ENCODE results near the gene POLG2. TPM values are rescaled to one million over a fixed set of nuclear protein-coding genes. Genes with fewer than 3 reads are reported as not detected.
A peak's percentile ranks its signal among the peaks of the same experiment; 100 is the strongest.

POLG2 gene
- total RNA-seq, 1 experiment from 2014 or later = 27.5 TPM

DNA sequence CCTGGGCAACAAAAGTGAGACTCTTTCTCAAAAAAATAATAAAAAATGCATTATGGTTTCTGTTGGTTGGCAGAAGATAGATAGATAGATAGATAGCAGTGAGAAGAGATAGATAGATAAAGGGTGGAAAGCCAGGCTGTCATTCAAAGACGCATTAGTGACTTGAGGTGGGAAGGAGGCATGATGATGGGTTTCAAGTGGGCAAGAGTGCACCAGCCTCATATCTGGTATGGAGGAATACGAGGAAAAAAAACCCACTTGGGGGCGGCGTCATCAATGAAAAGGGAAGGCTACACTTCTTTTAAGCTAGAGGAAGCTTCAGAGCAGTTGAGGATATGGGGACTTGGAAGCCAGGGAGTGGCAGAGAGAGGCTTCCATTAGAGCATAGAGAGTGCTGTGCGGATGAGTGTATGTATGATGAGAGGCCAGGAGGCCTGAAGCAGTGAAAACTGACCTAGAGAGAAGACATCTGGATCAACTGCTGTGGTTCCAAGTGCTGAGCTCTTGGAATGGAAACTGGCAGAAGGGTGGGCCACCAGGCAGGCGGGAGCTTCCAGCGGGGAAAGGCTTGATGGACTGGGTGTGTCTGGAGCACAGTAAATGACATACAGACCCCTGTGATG lies 41.8 kb upstream of the POLG2 start:
- no peak for DNase-seq (ENCODE audit: unreplicated experiment)
- ChIA-PET POLR2A (interaction anchor here (0.6 to 1.2 kb wide), 5 partner anchors 12 to 763 kb away, joined by 3 to 4 read pairs (median 3); no protein-coding TSS in a partner anchor), CTCF (interaction anchor here (0.6 kb wide), 1 partner anchor 70 kb away, joined by 3 read pairs; no protein-coding TSS in a partner anchor)
- TF ChIP-seq, protein P1, sequence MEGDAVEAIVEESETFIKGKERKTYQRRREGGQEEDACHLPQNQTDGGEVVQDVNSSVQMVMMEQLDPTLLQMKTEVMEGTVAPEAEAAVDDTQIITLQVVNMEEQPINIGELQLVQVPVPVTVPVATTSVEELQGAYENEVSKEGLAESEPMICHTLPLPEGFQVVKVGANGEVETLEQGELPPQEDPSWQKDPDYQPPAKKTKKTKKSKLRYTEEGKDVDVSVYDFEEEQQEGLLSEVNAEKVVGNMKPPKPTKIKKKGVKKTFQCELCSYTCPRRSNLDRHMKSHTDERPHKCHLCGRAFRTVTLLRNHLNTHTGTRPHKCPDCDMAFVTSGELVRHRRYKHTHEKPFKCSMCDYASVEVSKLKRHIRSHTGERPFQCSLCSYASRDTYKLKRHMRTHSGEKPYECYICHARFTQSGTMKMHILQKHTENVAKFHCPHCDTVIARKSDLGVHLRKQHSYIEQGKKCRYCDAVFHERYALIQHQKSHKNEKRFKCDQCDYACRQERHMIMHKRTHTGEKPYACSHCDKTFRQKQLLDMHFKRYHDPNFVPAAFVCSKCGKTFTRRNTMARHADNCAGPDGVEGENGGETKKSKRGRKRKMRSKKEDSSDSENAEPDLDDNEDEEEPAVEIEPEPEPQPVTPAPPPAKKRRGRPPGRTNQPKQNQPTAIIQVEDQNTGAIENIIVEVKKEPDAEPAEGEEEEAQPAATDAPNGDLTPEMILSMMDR (IDR thresholded peaks at IDR 0.05; ENCODE audit: unreplicated experiment) = no peak
- peak overlapping the region; percentile 54 for H3K27ac Mint-ChIP-seq (ENCODE audit: low read depth, unreplicated experiment)
- H3K36me3 Mint-ChIP-seq (ENCODE audit: insufficient read depth, unreplicated experiment) = peaks cover 84% of the 10 kb centered on the region
- H3K4me1 Mint-ChIP-seq (ENCODE audit: insufficient read depth, unreplicated experiment) = peaks cover 4% of the 10 kb centered on the region
- no peaks in the 10 kb centered on the region for H3K27me3 Mint-ChIP-seq (ENCODE audit: insufficient read depth, unreplicated experiment)
- H3K4me3 Mint-ChIP-seq (ENCODE audit: unreplicated experiment) = no peak overlapping the region
- no TSS peak for BruUV-seq (replicated peaks)
- no peaks in the 10 kb centered on the region for H3K9me3 Mint-ChIP-seq (ENCODE audit: unreplicated experiment)
- intact Hi-C loops (cut with micrococcal nuclease) = no loop called here

DNA sequence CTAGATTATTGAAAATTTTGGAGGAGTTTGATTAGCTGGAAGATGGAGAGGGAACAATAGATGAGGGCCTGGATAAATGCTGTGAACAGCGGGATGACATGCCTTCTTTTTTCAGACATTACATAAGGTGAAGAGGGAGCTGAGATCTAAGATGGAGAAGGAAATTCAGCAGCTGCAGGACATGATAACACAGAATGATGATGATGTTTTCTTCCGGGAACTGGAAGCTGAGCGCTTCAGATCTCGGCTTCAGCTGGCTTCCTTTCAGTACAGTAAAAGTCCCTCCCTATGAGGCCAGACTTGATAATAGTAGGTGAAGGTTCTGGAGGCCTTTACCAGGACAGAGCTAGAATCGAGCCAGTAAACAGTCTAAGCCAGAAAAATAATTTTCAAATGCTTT lies 40.6 kb upstream of the POLG2 start:
- ChIA-PET CTCF (interaction anchor here (0.5 to 0.9 kb wide), 2 partner anchors 61 to 112 kb away, joined by 3 read pairs; no protein-coding TSS in a partner anchor), POLR2A (interaction anchor here (0.7 to 1.2 kb wide), 6 partner anchors 9 to 85 kb away, joined by 3 to 6 read pairs (median 4); partner anchors contain the start of gene CEP95)
- H3K27me3 Mint-ChIP-seq (ENCODE audit: insufficient read depth, unreplicated experiment) = no peaks in the 10 kb centered on the region

DNA sequence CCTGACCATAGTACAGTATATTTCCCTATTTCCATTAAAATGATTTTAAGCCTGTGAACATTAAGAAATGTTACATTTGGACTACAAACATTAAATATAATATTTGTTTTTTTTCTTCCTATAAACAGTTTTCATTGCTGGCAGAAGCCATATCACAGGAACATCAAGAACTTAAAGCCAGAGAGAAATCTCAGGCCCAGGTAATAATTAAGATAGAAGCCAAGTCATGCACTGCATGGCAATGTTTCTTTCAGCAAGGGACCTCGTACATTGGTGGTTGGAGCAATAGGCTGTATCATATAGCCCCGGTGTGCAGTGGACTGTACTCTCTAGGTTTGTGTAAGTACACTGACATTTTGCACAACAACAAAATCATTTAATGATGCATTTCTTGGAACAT lies 40.1 kb upstream of the POLG2 start:
- no peak overlapping the region for H3K27ac Mint-ChIP-seq (ENCODE audit: low read depth, unreplicated experiment)
- H3K36me3 Mint-ChIP-seq (ENCODE audit: insufficient read depth, unreplicated experiment) = peaks cover 89% of the 10 kb centered on the region
- H3K4me3 Mint-ChIP-seq (ENCODE audit: unreplicated experiment) = no peak overlapping the region
- ChIA-PET CTCF (interaction anchor here (0.5 kb wide), 1 partner anchor 62 kb away, joined by 3 read pairs; no protein-coding TSS in a partner anchor), POLR2A (no interaction called here)
- BruUV-seq (replicated peaks) = no TSS peak
- H3K9me3 Mint-ChIP-seq (ENCODE audit: unreplicated experiment) = no peaks in the 10 kb centered on the region
- H3K27me3 Mint-ChIP-seq (ENCODE audit: insufficient read depth, unreplicated experiment) = no peaks in the 10 kb centered on the region
- H3K4me1 Mint-ChIP-seq (ENCODE audit: insufficient read depth, unreplicated experiment) = peaks cover 4% of the 10 kb centered on the region
- TF ChIP-seq, protein P1 (IDR thresholded peaks at IDR 0.05; ENCODE audit: unreplicated experiment) = no peak
- no peak for DNase-seq (ENCODE audit: unreplicated experiment)
- intact Hi-C loops (cut with micrococcal nuclease) = no loop called here

More for the DNA sequence above, 40.6 kb upstream of the POLG2 start:
- no peak overlapping the region for H3K27ac Mint-ChIP-seq (ENCODE audit: low read depth, unreplicated experiment)
- DNase-seq (ENCODE audit: unreplicated experiment) = no peak
- BruUV-seq (replicated peaks) = no TSS peak
- TF ChIP-seq, protein P1 (IDR thresholded peaks at IDR 0.05; ENCODE audit: unreplicated experiment) = no peak
- H3K4me1 Mint-ChIP-seq (ENCODE audit: insufficient read depth, unreplicated experiment) = peaks cover 4% of the 10 kb centered on the region
- H3K9me3 Mint-ChIP-seq (ENCODE audit: unreplicated experiment) = no peaks in the 10 kb centered on the region
- intact Hi-C loops (cut with micrococcal nuclease) = no loop called here
- peaks cover 89% of the 10 kb centered on the region for H3K36me3 Mint-ChIP-seq (ENCODE audit: insufficient read depth, unreplicated experiment)
- H3K4me3 Mint-ChIP-seq (ENCODE audit: unreplicated experiment) = no peak overlapping the region

DNA sequence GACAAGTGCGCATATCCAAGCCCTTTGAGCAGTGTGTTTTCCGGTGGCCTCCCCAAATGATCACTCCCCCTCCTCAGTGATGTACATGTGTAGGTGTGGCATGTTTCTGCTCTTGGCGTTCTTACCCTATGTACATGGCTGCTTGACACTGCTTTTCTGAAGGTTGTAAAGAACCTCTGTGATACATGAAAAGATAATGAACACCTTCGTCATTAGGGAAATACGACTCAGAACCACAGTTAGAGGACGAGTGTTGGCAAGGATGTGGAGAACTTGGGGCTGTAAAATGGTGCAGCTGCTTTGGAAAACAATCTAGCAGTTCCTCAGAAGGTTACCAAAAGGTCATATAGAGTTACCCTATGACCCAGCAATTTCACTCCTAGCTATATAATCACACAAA lies 38.5 kb upstream of the POLG2 start:
- Mint-ChIP-seq H3K27ac (ENCODE audit: low read depth, unreplicated experiment) (no peak overlapping the region), H3K27me3 (ENCODE audit: insufficient read depth, unreplicated experiment) (no peaks in the 10 kb centered on the region), H3K36me3 (ENCODE audit: insufficient read depth, unreplicated experiment) (peaks cover 100% of the 10 kb centered on the region), H3K4me1 (ENCODE audit: insufficient read depth, unreplicated experiment) (peaks cover 8% of the 10 kb centered on the region), H3K4me3 (ENCODE audit: unreplicated experiment) (no peak overlapping the region), H3K9me3 (ENCODE audit: unreplicated experiment) (no peaks in the 10 kb centered on the region)
- no peak for DNase-seq (ENCODE audit: unreplicated experiment)
- TF ChIP-seq, protein P1 (IDR thresholded peaks at IDR 0.05; ENCODE audit: unreplicated experiment) = no peak
- BruUV-seq (replicated peaks) = no TSS peak
- POLR2A ChIA-PET = interaction anchor here (1.8 kb wide), 1 partner anchor 9 kb away, joined by 5 read pairs; no protein-coding TSS in a partner anchor
- intact Hi-C loops (cut with micrococcal nuclease) = no loop called here
- CTCF ChIA-PET = interaction anchor here (0.5 to 0.9 kb wide), 3 partner anchors 19 to 114 kb away, joined by 3 to 5 read pairs (median 4); no protein-coding TSS in a partner anchor

Data from MCF 10A (cell line).